ENCODE results near the gene MGP. TPM values are rescaled to one million over a fixed set of nuclear protein-coding genes. Genes with fewer than 3 reads are reported as not detected.

The MGP gene
- polyA plus RNA-seq, 1 donor from 2014 or later: 0.90 TPM

GRCh38 chr12:14901228-14901562 is 15.5 kb upstream of the MGP start (continued):
- TF ChIP-seq TAF1 (IDR thresholded peaks at IDR 0.05; ENCODE audit: low read depth): no peak
- no peak for TF ChIP-seq MXI1 (conservative IDR thresholded peaks at IDR 0.05; ENCODE audit: poor library complexity, severe bottlenecking)

DNA sequence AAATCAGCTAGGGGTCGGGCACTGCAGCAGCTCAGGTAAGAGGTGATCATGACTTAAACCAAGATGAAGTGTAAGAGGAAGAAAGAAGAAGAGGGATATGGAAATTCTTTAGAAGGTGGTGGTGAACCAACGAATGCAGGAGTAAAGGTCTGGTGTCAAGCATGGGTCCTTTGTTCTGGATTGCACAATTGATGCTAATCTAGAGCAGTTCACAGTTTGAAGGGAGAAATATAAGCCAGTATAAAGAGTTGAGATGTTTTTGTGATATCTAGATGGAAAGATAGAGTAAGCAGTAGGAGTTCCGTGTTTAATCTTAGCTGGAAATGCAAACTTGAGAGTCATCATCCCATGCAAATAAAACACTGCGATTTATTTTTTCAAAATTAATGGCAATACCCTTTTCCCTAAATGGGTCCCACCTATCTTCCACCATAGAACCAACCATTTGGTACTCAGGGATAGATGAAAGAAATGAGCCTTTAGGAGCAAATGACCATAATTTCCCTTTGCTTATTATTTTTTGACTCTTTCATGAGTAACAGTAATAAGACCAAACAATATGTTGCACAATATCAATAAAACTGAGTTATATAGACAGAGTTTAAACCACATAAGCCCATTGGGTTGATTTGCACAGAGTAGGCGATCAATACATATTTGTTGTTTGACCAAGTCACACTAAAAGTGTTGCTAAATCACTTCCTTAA is 15.0 kb upstream of the MGP start:
- Histone ChIP-seq H2AFZ (ENCODE audit: low read depth, low read length) (no peak overlapping the region), H3K9me3 (ENCODE audit: low read length) (no peaks in the 10 kb centered on the region), H3K4me3 (ENCODE audit: low read length) (no peak overlapping the region), H3K9ac (ENCODE audit: low read length) (no peak overlapping the region), H3F3A (ENCODE audit: insufficient read depth, low read length, poor library complexity, severe bottlenecking) (no peaks in the 10 kb centered on the region), H3K4me2 (ENCODE audit: low read length) (no peak overlapping the region), H3K9me2 (ENCODE audit: insufficient read depth, low read length) (no peaks in the 10 kb centered on the region), H4K20me1 (ENCODE audit: insufficient read depth) (no peaks in the 10 kb centered on the region), H3K27ac (ENCODE audit: low read length) (no peak overlapping the region), H3K36me3 (ENCODE audit: insufficient read depth, low read length) (no peaks in the 10 kb centered on the region), H3K27me3 (ENCODE audit: insufficient read depth, low read depth, low read length) (no peaks in the 10 kb centered on the region), H3K79me2 (replicated peaks; ENCODE audit: insufficient read depth, low read length) (no peaks in the 10 kb centered on the region)
- TF ChIP-seq SMC3 (conservative IDR thresholded peaks at IDR 0.05; ENCODE audit: poor library complexity): no peak
- TF ChIP-seq, protein P1, sequence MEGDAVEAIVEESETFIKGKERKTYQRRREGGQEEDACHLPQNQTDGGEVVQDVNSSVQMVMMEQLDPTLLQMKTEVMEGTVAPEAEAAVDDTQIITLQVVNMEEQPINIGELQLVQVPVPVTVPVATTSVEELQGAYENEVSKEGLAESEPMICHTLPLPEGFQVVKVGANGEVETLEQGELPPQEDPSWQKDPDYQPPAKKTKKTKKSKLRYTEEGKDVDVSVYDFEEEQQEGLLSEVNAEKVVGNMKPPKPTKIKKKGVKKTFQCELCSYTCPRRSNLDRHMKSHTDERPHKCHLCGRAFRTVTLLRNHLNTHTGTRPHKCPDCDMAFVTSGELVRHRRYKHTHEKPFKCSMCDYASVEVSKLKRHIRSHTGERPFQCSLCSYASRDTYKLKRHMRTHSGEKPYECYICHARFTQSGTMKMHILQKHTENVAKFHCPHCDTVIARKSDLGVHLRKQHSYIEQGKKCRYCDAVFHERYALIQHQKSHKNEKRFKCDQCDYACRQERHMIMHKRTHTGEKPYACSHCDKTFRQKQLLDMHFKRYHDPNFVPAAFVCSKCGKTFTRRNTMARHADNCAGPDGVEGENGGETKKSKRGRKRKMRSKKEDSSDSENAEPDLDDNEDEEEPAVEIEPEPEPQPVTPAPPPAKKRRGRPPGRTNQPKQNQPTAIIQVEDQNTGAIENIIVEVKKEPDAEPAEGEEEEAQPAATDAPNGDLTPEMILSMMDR (IDR thresholded peaks at IDR 0.05; ENCODE audit: poor library complexity, severe bottlenecking): no peak
- TF ChIP-seq TAF1 (IDR thresholded peaks at IDR 0.05; ENCODE audit: low read depth): no peak
- no peak for TF ChIP-seq REST (IDR thresholded peaks at IDR 0.05; ENCODE audit: borderline replicate concordance)
- TF ChIP-seq EZH2 (IDR thresholded peaks at IDR 0.05; ENCODE audit: borderline replicate concordance, insufficient read depth, low read length, poor library complexity, severe bottlenecking): no peak

GRCh38 chr12:14896521-14897169 is 11.0 kb upstream of the MGP start:
- H2AFZ ChIP-seq (ENCODE audit: low read depth, low read length): no peak overlapping the region
- no peak overlapping the region for H3K4me3 ChIP-seq (ENCODE audit: low read length)
- H3K9me2 ChIP-seq (ENCODE audit: insufficient read depth, low read length): no peaks in the 10 kb centered on the region
- no peak overlapping the region for H3K9ac ChIP-seq (ENCODE audit: low read length)
- no peaks in the 10 kb centered on the region for H3K27me3 ChIP-seq (ENCODE audit: insufficient read depth, low read depth, low read length)
- no peaks in the 10 kb centered on the region for H3K79me2 ChIP-seq (replicated peaks; ENCODE audit: insufficient read depth, low read length)
- TF ChIP-seq EP300 (conservative IDR thresholded peaks at IDR 0.05; ENCODE audit: poor library complexity, severe bottlenecking): no peak
- TF ChIP-seq RAD21 (conservative IDR thresholded peaks at IDR 0.05): no peak
- no peak for TF ChIP-seq EZH2 (IDR thresholded peaks at IDR 0.05; ENCODE audit: borderline replicate concordance, insufficient read depth, low read length, poor library complexity, severe bottlenecking)
- no peak for TF ChIP-seq TAF1 (IDR thresholded peaks at IDR 0.05; ENCODE audit: low read depth)
- no peak for TF ChIP-seq MXI1 (conservative IDR thresholded peaks at IDR 0.05; ENCODE audit: poor library complexity, severe bottlenecking)
- no peak for TF ChIP-seq SMC3 (conservative IDR thresholded peaks at IDR 0.05; ENCODE audit: poor library complexity)
- no peak for TF ChIP-seq POLR2AphosphoS5 (IDR thresholded peaks at IDR 0.05)
- no peak for TF ChIP-seq REST (IDR thresholded peaks at IDR 0.05; ENCODE audit: borderline replicate concordance)
- TF ChIP-seq, protein P1 (IDR thresholded peaks at IDR 0.05; ENCODE audit: poor library complexity, severe bottlenecking): no peak
- no peaks in the 10 kb centered on the region for H3K36me3 ChIP-seq (ENCODE audit: insufficient read depth, low read length)
- no peak overlapping the region for H3K4me2 ChIP-seq (ENCODE audit: low read length)
- H3K27ac ChIP-seq (ENCODE audit: low read length): no peak overlapping the region
- H4K20me1 ChIP-seq (ENCODE audit: insufficient read depth): no peaks in the 10 kb centered on the region
- H3F3A ChIP-seq (ENCODE audit: insufficient read depth, low read length, poor library complexity, severe bottlenecking): no peaks in the 10 kb centered on the region
- H3K9me3 ChIP-seq (ENCODE audit: low read length): no peaks in the 10 kb centered on the region
